ENCODE results near the gene TBX18. TPM values are rescaled to one million over a fixed set of nuclear protein-coding genes. Genes with fewer than 3 reads are reported as not detected.

The TBX18 gene
- total RNA-seq, 4 donors from 2014 or later: 0.62 to 4.2 (median 2.7) TPM

- Histone ChIP-seq H3K4me3 (no peak overlapping the region), H3K4me1 (peaks cover 21% of the 10 kb centered on the region), H3K27me3 (peaks cover 53% of the 10 kb centered on the region), H3K9me3 (no peaks in the 10 kb centered on the region), H3K36me3 (no peaks in the 10 kb centered on the region), H3K27ac (no peak overlapping the region)
- TF ChIP-seq EP300 (IDR thresholded peaks at IDR 0.05) (no peak), POLR2A (IDR thresholded peaks at IDR 0.05) (no peak), POLR2AphosphoS5 (IDR thresholded peaks at IDR 0.05) (no peak), CTCF (IDR thresholded peaks at IDR 0.05) (no peak)
- no peak for DNase-seq (ENCODE audit: low spot score in 2 of 2)
- 50% methylated on average over 1 of the region's 1 CpG for WGBS
These were observed 13.5 kb upstream of the TBX18 start for GRCh38 chr6:84777888-84778287.

- Histone ChIP-seq H3K36me3 (no peaks in the 10 kb centered on the region), H3K9me3 (no peaks in the 10 kb centered on the region), H3K4me1 (peaks cover 21% of the 10 kb centered on the region), H3K27me3 (peaks cover 68% of the 10 kb centered on the region), H3K4me3 (no peak overlapping the region), H3K27ac (no peak overlapping the region)
- TF ChIP-seq EP300 (IDR thresholded peaks at IDR 0.05) (no peak), POLR2AphosphoS5 (IDR thresholded peaks at IDR 0.05) (no peak), POLR2A (IDR thresholded peaks at IDR 0.05) (no peak), CTCF (IDR thresholded peaks at IDR 0.05) (no peak)
- 68% methylated on average over 3 of the region's 3 CpGs for WGBS
- DNase-seq (ENCODE audit: low spot score in 2 of 2): no peak
These were observed 12.0 kb upstream of the TBX18 start for GRCh38 chr6:84776392-84776791.

GRCh38 chr6:84775751-84776150, 11.4 kb upstream of the TBX18 start:
- H3K4me1 ChIP-seq: peaks cover 21% of the 10 kb centered on the region
- peaks cover 75% of the 10 kb centered on the region for H3K27me3 ChIP-seq
- no peaks in the 10 kb centered on the region for H3K9me3 ChIP-seq
- H3K36me3 ChIP-seq: no peaks in the 10 kb centered on the region
- 65% methylated on average over 3 of the region's 3 CpGs for WGBS
- DNase-seq (ENCODE audit: low spot score in 2 of 2): no peak
- no peak for TF ChIP-seq EP300 (IDR thresholded peaks at IDR 0.05)
- TF ChIP-seq POLR2AphosphoS5 (IDR thresholded peaks at IDR 0.05): no peak
- TF ChIP-seq CTCF (IDR thresholded peaks at IDR 0.05): no peak
- no peak for TF ChIP-seq POLR2A (IDR thresholded peaks at IDR 0.05)
- no peak overlapping the region for H3K27ac ChIP-seq
- no peak overlapping the region for H3K4me3 ChIP-seq

- Histone ChIP-seq H3K9me3 (no peaks in the 10 kb centered on the region), H3K27me3 (peaks cover 83% of the 10 kb centered on the region), H3K4me3 (peak overlapping the region; percentile 53), H3K27ac (peak overlapping the region; percentile 81), H3K36me3 (no peaks in the 10 kb centered on the region), H3K4me1 (peaks cover 21% of the 10 kb centered on the region)
- 43% methylated on average over 12 of the region's 14 CpGs for WGBS
- TF ChIP-seq POLR2AphosphoS5 (IDR thresholded peaks at IDR 0.05) (no peak), POLR2A (IDR thresholded peaks at IDR 0.05) (no peak), CTCF (IDR thresholded peaks at IDR 0.05) (no peak), EP300 (IDR thresholded peaks at IDR 0.05) (no peak)
- peak in 1 of 2 donors; percentile 61 for DNase-seq (ENCODE audit: low spot score in 2 of 2)
These were observed 10.5 kb upstream of the TBX18 start for GRCh38 chr6:84774985-84775284.

GRCh38 chr6:84774157-84774984, 10.0 kb upstream of the TBX18 start:
- peak overlapping the region; percentile 81 for H3K27ac ChIP-seq
- peaks cover 87% of the 10 kb centered on the region for H3K27me3 ChIP-seq
- peaks cover 21% of the 10 kb centered on the region for H3K4me1 ChIP-seq
- no peaks in the 10 kb centered on the region for H3K36me3 ChIP-seq
- TF ChIP-seq CTCF (IDR thresholded peaks at IDR 0.05): peak in 1 of 2 donors; percentile 64
- TF ChIP-seq POLR2AphosphoS5 (IDR thresholded peaks at IDR 0.05): no peak
- no peak for TF ChIP-seq POLR2A (IDR thresholded peaks at IDR 0.05)
- no peak for TF ChIP-seq EP300 (IDR thresholded peaks at IDR 0.05)
- peak in 1 of 2 donors; percentile 77 for DNase-seq (ENCODE audit: low spot score in 2 of 2)
- 10% methylated on average over 62 of the region's 79 CpGs for WGBS
- no peaks in the 10 kb centered on the region for H3K9me3 ChIP-seq
- H3K4me3 ChIP-seq: peak overlapping the region; percentile 53

All from suprapubic skin (tissue), 4 donors.